B cell (primary cell): ENCODE data around the gene S100A1. TPM values are rescaled to one million over a fixed set of nuclear protein-coding genes. Genes with fewer than 3 reads are reported as not detected.

ENCODE experiments used
- ATAC-seq: fragments of 200-7000 bp; cut with Tn5 transposase; one replicate; pipeline ENCODE4 v1.10.0; 2021; ENCODE audit warnings: low read depth, mild to moderate bottlenecking, moderate number of reproducible peaks, moderate library complexity
- CTCF ChIA-PET: fragments of 350-600 bp; sonication (Branson Sonifier 250); formaldehyde crosslinking; loops from one replicate; lab custom pipeline; 2021; ENCODE audit warnings: antibody characterized with exemption, inconsistent platforms; lab: Charles Lee
- POLR2A ChIA-PET: fragments of 350-600 bp; sonication (Branson Sonifier 250); formaldehyde crosslinking; loops from one replicate; lab custom pipeline; 2021; ENCODE audit warnings: antibody characterized with exemption; lab: Charles Lee
- DNase-seq: peaks from one replicate; pipeline ENCODE4 v3.0.0; 2013
- H2AFZ ChIP-seq: 2 replicates; pipeline ENCODE4 v1.6.1; 2012; ENCODE audit warnings: mild to moderate bottlenecking, low read depth, low read length; ENCODE audit not compliant: insufficient read depth, poor library complexity, severe bottlenecking
- H3K27ac ChIP-seq, 2 donors: 1 replicate in 1 of 2; 2 replicates in 1 of 2; pipeline ENCODE4 v1.5.1; 2012 to 2013; ENCODE audit warnings: low read length in 2 of 2, mild to moderate bottlenecking in 2 of 2, moderate library complexity in 1 of 2
- H3K27me3 ChIP-seq, 4 experiments: fragments of 200-600 bp in 1 of 4; sonication (generic) in 1 of 4; replicated peaks in 1 of 4; 1 replicate in 2 of 4; 2 replicates in 2 of 4; pipeline versions ENCODE4 v1.6.1 to v1.7.0; 2013 to 2016; ENCODE audit warnings: low read length in 3 of 4, mild to moderate bottlenecking in 2 of 4, mixed read lengths in 1 of 4, moderate library complexity in 1 of 4; ENCODE audit not compliant: insufficient read depth in 4 of 4, control insufficient read depth in 3 of 4; ENCODE audit errors: control extremely low read depth in 1 of 4
- H3K36me3 ChIP-seq, 2 experiments: replicated peaks in 1 of 2; 1 replicate in 1 of 2; 2 replicates in 1 of 2; pipeline versions ENCODE4 v1.6.1 to v1.7.1; 2013; ENCODE audit warnings: low read length in 1 of 2; ENCODE audit not compliant: insufficient read depth in 2 of 2, control insufficient read depth in 1 of 2; ENCODE audit errors: control extremely low read depth in 1 of 2, extremely low read depth in 1 of 2
- H3K4me1 ChIP-seq, 2 donors: fragments of 200-600 bp in 1 of 2; sonication (generic) in 1 of 2; 1 replicate in 1 of 2; 2 replicates in 1 of 2; pipeline versions ENCODE4 v1.5.1 to v1.6.1; 2013 to 2017; ENCODE audit warnings: low read length in 2 of 2; ENCODE audit not compliant: control insufficient read depth in 2 of 2, insufficient read depth in 2 of 2
- H3K4me2 ChIP-seq: replicated peaks from 2 replicates; pipeline ENCODE3; 2012; ENCODE audit warnings: mild to moderate bottlenecking, low read depth, low read length; ENCODE audit not compliant: poor library complexity, severe bottlenecking
- H3K4me3 ChIP-seq, 5 experiments: fragments of 200-600 bp in 1 of 5; sonication (generic) in 1 of 5; 1 replicate in 3 of 5; 2 replicates in 2 of 5; pipeline versions ENCODE4 v1.5.1 to v1.7.0; 2011 to 2016; ENCODE audit warnings: low read length in 4 of 5, mild to moderate bottlenecking in 4 of 5, low read depth in 2 of 5, control low read depth in 1 of 5, moderate library complexity in 1 of 5; ENCODE audit not compliant: insufficient read depth in 1 of 5; ENCODE audit errors: control extremely low read depth in 1 of 5, extremely low read depth in 1 of 5
- H3K79me2 ChIP-seq: fragments of 200-600 bp; sonication (generic); one replicate; pipeline ENCODE4 v1.6.0; 2016; ENCODE audit warnings: low read length; ENCODE audit not compliant: control insufficient read depth, insufficient read depth
- H3K9ac ChIP-seq: fragments of 200-600 bp; sonication (generic); 2 replicates; pipeline ENCODE4 v1.6.1; 2017; ENCODE audit warnings: mild to moderate bottlenecking, low read length, moderate library complexity
- H3K9me3 ChIP-seq, 3 donors: one replicate each; pipeline versions ENCODE4 v1.6.1 to v1.7.1; 2013; ENCODE audit warnings: low read length in 2 of 3; ENCODE audit not compliant: control insufficient read depth in 2 of 3, insufficient read depth in 1 of 3; ENCODE audit errors: control extremely low read depth in 1 of 3
- H4K20me1 ChIP-seq: 2 replicates; pipeline ENCODE4 v1.6.0; 2012; ENCODE audit warnings: mild to moderate bottlenecking, low read length; ENCODE audit not compliant: insufficient read depth, control insufficient read depth, poor library complexity, severe bottlenecking
- H3K27ac Mint-ChIP-seq: one replicate; pipeline ENCODE4 v1.8.0; 2021; ENCODE audit warnings: mixed read lengths
- H3K27me3 Mint-ChIP-seq: one replicate; pipeline ENCODE4 v1.8.0; 2021; ENCODE audit warnings: mixed read lengths
- H3K4me1 Mint-ChIP-seq: one replicate; pipeline ENCODE4 v1.8.0; 2021; ENCODE audit warnings: mixed read lengths
- H3K4me3 Mint-ChIP-seq: one replicate; pipeline ENCODE4 v1.8.0; 2021; ENCODE audit warnings: mixed read lengths
- H3K9me3 Mint-ChIP-seq: one replicate; pipeline ENCODE4 v1.8.0; 2022; ENCODE audit warnings: mixed read lengths; ENCODE audit not compliant: insufficient read depth
- CTCF ChIP-seq: fragments of 200-600 bp; IDR thresholded peaks from one replicate; pipeline ENCODE4 v1.8.0; 2022; ENCODE audit warnings: antibody characterized with exemption, mild to moderate bottlenecking
- EZH2 ChIP-seq: IDR thresholded peaks from 2 replicates; pipeline ENCODE4 v1.6.1; 2012; ENCODE audit warnings: borderline replicate concordance, low read depth, mild to moderate bottlenecking, moderate library complexity, low read length; ENCODE audit not compliant: insufficient read depth, poor library complexity, severe bottlenecking
- WGBS: methylation state at CpG from one replicate; pipeline ENCODE4 v1.1.5; 2013; ENCODE audit warnings: missing lambda C conversion rate; ENCODE audit not compliant: insufficient coverage; 5-methylcytosine and 5-hydroxymethylcytosine counted together
- intact Hi-C: fragments of 100-400 bp; cut with micrococcal nuclease; formaldehyde crosslinking; loops from one replicate; pipeline ENCODE4 v1.10.0; 2022
- polyA plus RNA-seq: library from polyadenylated mRNA; depleted of rRNA; stranded (reverse); fragments of >200 nt; gene quantifications from 2 replicates; pipeline ENCODE4 v1.2.3, GENCODE V29; 2012
- total RNA-seq, 2 donors: library from RNA; stranded (reverse); fragments of 120-200 nt in 1 of 2; gene quantifications; 1 replicate in 1 of 2; 2 replicates in 1 of 2; pipeline versions ENCODE4 v1.2.3 to v1.2.4, GENCODE V29; 2013 to 2022

S100A1 gene
- total and polyA plus RNA-seq, 2 donors (not counting 1 experiment from before 2014, with no cell fraction given): not detected

GRCh38 chr1:153599847-153600246, 28.4 kb upstream of the S100A1 start:
- H3K27me3 ChIP-seq: no peaks in the 10 kb centered on the region
- H3K4me3 Mint-ChIP-seq: peak overlapping the region; percentile 19
- no peak for TF ChIP-seq EZH2
- no peak for TF ChIP-seq CTCF
- no peak for DNase-seq
- no peaks in the 10 kb centered on the region for H3K36me3 ChIP-seq
- H3K27ac ChIP-seq: peak overlapping the region in 1 of 2 donors; percentile 44
- H3K27me3 Mint-ChIP-seq: no peaks in the 10 kb centered on the region
- intact Hi-C loops: loop anchor here (1.0 to 2.0 kb wide), 3 partner anchors 58 to 71 kb away; partner anchors contain the start of gene SNAPIN
- peaks cover 27 to 39% of the 10 kb centered on the region in 2 donors for H3K4me1 ChIP-seq
- H3K4me3 ChIP-seq: no peak overlapping the region
- no peak for ATAC-seq
- H3K9me3 ChIP-seq: no peaks in the 10 kb centered on the region
- WGBS: 100% methylated on average over 1 of the region's 7 CpGs
- ChIA-PET CTCF (interaction anchor here (0.9 to 2.1 kb wide), 8 partner anchors 23 to 149 kb away, joined by 3 to 6 read pairs (median 3); partner anchors contain the start of genes S100A13 and S100A6), POLR2A (interaction anchor here (1.2 to 2.1 kb wide), 2 partner anchors 34 to 390 kb away, joined by 3 to 17 read pairs; partner anchors contain the start of genes CHTOP and RPS27)
- peak overlapping the region; percentile 82 for H3K27ac Mint-ChIP-seq
- H2AFZ ChIP-seq: no peak overlapping the region
- no peaks in the 10 kb centered on the region for H3K79me2 ChIP-seq
- peak overlapping the region; percentile 78 for H3K4me2 ChIP-seq
- no peak overlapping the region for H3K9ac ChIP-seq
- no peaks in the 10 kb centered on the region for H3K9me3 Mint-ChIP-seq
- peaks cover 39% of the 10 kb centered on the region for H3K4me1 Mint-ChIP-seq
- no peaks in the 10 kb centered on the region for H4K20me1 ChIP-seq

GRCh38 chr1:153602749-153603148, 25.5 kb upstream of the S100A1 start:
- Histone ChIP-seq H3K79me2 (no peaks in the 10 kb centered on the region), H3K4me3 (no peak overlapping the region), H3K4me2 (no peak overlapping the region), H3K27me3 (no peaks in the 10 kb centered on the region), H2AFZ (no peak overlapping the region), H3K9me3 (no peaks in the 10 kb centered on the region), H3K9ac (no peak overlapping the region), H3K27ac (no peak overlapping the region), H4K20me1 (no peaks in the 10 kb centered on the region), H3K4me1 (peaks cover 18 to 32% of the 10 kb centered on the region in 2 donors), H3K36me3 (no peaks in the 10 kb centered on the region)
- Mint-ChIP-seq H3K27ac (no peak overlapping the region), H3K4me3 (no peak overlapping the region), H3K27me3 (no peaks in the 10 kb centered on the region), H3K9me3 (no peaks in the 10 kb centered on the region), H3K4me1 (peaks cover 27% of the 10 kb centered on the region)
- TF ChIP-seq CTCF (no peak), EZH2 (no peak)
- intact Hi-C loops: no loop called here
- ChIA-PET CTCF (interaction anchor here (0.7 kb wide), 1 partner anchor 100 kb away, joined by 3 read pairs; no protein-coding TSS in a partner anchor), POLR2A (no interaction called here)
- 100% methylated on average over 2 of the region's 6 CpGs for WGBS
- ATAC-seq (no peak), DNase-seq (no peak)
